ENCODE results near the gene AQP3. TPM values are rescaled to one million over a fixed set of nuclear protein-coding genes. Genes with fewer than 3 reads are reported as not detected.

The AQP3 gene
- total and polyA plus RNA-seq, 9 of the 15 experiments (the other 6 are each of a cell fraction or from before 2014, with no cell fraction given), result 4.2 to 31.5 (median 17.6) TPM

DNA sequence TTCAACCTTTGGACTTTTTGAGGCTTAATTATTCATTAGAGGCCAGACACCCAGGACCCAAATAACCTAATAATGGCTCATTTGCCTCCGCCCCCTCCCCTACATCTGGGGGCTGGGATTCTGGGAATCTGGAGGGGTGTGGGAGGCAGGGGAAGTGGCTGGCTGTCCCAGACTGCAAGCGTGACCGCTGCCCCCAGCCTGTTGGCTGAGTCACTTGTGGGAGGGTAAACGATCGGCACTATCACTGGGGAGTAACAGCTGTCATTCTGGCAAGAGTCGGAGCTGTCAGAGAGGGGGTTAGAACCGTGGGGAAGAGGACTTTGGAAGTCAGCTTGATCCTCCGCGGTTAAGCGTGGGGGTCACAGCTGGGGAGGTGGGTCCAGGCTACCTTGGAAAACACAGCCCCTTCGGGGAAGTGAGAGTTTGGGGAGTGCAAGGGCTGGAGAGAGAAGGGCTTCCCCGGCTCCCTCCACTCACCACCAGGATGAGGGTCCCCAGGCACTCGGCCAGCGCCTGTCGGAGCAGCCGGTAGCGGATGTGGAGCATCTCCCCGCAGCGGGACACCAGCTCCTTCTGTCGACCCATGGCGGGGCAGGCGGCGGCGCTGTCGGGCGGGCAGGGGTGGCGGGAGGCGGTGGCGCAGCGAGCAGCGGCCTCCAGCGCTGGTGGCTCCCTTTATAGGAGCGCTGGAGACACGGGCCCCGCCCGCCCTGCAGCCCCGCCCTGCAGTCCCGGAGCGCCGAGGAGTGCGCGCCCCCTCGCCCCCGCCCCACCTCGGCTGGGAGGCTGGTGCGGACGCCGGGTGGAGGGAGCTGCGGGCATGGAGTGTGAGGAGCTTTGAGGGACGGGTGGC, at the start of gene AQP3 (continued):
- TF ChIP-seq, protein P1, sequence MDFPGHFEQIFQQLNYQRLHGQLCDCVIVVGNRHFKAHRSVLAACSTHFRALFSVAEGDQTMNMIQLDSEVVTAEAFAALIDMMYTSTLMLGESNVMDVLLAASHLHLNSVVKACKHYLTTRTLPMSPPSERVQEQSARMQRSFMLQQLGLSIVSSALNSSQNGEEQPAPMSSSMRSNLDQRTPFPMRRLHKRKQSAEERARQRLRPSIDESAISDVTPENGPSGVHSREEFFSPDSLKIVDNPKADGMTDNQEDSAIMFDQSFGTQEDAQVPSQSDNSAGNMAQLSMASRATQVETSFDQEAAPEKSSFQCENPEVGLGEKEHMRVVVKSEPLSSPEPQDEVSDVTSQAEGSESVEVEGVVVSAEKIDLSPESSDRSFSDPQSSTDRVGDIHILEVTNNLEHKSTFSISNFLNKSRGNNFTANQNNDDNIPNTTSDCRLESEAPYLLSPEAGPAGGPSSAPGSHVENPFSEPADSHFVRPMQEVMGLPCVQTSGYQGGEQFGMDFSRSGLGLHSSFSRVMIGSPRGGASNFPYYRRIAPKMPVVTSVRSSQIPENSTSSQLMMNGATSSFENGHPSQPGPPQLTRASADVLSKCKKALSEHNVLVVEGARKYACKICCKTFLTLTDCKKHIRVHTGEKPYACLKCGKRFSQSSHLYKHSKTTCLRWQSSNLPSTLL (IDR thresholded peaks at IDR 0.05), result no peak
- TF ChIP-seq NUFIP1 (IDR thresholded peaks at IDR 0.05; ENCODE audit: partially characterized antibody), result no peak
- no peak for TF ChIP-seq ADNP (tag; IDR thresholded peaks at IDR 0.05)
- no peak for TF ChIP-seq POLR2B (IDR thresholded peaks at IDR 0.05; ENCODE audit: low read depth, partially characterized antibody)
- TF ChIP-seq ZKSCAN8 (CRISPR knock-in tag; IDR thresholded peaks at IDR 0.05), result no peak
- TF ChIP-seq, protein P2, sequence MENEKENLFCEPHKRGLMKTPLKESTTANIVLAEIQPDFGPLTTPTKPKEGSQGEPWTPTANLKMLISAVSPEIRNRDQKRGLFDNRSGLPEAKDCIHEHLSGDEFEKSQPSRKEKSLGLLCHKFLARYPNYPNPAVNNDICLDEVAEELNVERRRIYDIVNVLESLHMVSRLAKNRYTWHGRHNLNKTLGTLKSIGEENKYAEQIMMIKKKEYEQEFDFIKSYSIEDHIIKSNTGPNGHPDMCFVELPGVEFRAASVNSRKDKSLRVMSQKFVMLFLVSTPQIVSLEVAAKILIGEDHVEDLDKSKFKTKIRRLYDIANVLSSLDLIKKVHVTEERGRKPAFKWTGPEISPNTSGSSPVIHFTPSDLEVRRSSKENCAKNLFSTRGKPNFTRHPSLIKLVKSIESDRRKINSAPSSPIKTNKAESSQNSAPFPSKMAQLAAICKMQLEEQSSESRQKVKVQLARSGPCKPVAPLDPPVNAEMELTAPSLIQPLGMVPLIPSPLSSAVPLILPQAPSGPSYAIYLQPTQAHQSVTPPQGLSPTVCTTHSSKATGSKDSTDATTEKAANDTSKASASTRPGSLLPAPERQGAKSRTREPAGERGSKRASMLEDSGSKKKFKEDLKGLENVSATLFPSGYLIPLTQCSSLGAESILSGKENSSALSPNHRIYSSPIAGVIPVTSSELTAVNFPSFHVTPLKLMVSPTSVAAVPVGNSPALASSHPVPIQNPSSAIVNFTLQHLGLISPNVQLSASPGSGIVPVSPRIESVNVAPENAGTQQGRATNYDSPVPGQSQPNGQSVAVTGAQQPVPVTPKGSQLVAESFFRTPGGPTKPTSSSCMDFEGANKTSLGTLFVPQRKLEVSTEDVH (IDR thresholded peaks at IDR 0.05; ENCODE audit: low read depth, partially characterized antibody), result no peak
- no peak for TF ChIP-seq ZNF764 (CRISPR knock-in tag; IDR thresholded peaks at IDR 0.05; ENCODE audit: low read depth)
- TF ChIP-seq, protein P3, sequence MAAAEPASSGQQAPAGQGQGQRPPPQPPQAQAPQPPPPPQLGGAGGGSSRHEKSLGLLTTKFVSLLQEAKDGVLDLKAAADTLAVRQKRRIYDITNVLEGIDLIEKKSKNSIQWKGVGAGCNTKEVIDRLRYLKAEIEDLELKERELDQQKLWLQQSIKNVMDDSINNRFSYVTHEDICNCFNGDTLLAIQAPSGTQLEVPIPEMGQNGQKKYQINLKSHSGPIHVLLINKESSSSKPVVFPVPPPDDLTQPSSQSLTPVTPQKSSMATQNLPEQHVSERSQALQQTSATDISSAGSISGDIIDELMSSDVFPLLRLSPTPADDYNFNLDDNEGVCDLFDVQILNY (CRISPR knock-in tag; IDR thresholded peaks at IDR 0.05), result no peak
- no peak for TF ChIP-seq POLR2H (tag; IDR thresholded peaks at IDR 0.05; ENCODE audit: low read depth)
- no peak for TF ChIP-seq DIDO1 (tag; IDR thresholded peaks at IDR 0.05; ENCODE audit: low read depth)
- peak; percentile 82 for TF ChIP-seq SAP30 (IDR thresholded peaks at IDR 0.05; ENCODE audit: borderline replicate concordance, insufficient read depth, low read depth, low read length, poor library complexity, severe bottlenecking)
- no peak for TF ChIP-seq ILF3 (IDR thresholded peaks at IDR 0.05; ENCODE audit: borderline replicate concordance)
- no peak for TF ChIP-seq SNIP1 (IDR thresholded peaks at IDR 0.05; ENCODE audit: low read depth)
- TF ChIP-seq, protein P4, sequence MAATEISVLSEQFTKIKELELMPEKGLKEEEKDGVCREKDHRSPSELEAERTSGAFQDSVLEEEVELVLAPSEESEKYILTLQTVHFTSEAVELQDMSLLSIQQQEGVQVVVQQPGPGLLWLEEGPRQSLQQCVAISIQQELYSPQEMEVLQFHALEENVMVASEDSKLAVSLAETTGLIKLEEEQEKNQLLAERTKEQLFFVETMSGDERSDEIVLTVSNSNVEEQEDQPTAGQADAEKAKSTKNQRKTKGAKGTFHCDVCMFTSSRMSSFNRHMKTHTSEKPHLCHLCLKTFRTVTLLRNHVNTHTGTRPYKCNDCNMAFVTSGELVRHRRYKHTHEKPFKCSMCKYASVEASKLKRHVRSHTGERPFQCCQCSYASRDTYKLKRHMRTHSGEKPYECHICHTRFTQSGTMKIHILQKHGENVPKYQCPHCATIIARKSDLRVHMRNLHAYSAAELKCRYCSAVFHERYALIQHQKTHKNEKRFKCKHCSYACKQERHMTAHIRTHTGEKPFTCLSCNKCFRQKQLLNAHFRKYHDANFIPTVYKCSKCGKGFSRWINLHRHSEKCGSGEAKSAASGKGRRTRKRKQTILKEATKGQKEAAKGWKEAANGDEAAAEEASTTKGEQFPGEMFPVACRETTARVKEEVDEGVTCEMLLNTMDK (IDR thresholded peaks at IDR 0.05; ENCODE audit: borderline replicate concordance, insufficient read depth, low read depth, low read length, poor library complexity, severe bottlenecking), result no peak
- no peak for TF ChIP-seq ZNF507 (tag; conservative IDR thresholded peaks at IDR 0.05)
- peak; percentile 29; the same call in 1 of the 2 replicates for TF ChIP-seq CREB1 (IDR thresholded peaks at IDR 0.05)
- TF ChIP-seq CREB1 (CRISPR knock-in tag; IDR thresholded peaks at IDR 0.05), result no peak
- TF ChIP-seq RNF2 (IDR thresholded peaks at IDR 0.05), result no peak
- TF ChIP-seq ZNF778 (CRISPR knock-in tag; IDR thresholded peaks at IDR 0.05), result no peak
- no peak for TF ChIP-seq NFE2L1 (tag; IDR thresholded peaks at IDR 0.05; ENCODE audit: borderline replicate concordance, low read depth)

Measured in K562 (cell line).